Measurements from ENCODE around the gene BRICD5.
A peak's percentile ranks its signal among the peaks of the same experiment; 100 is the strongest.

Gene BRICD5

GRCh38 chr16:2190659-2191445, 19.8 kb downstream of the BRICD5 start:
- Histone ChIP-seq H3K27ac (ENCODE audit: extremely low read depth, low read depth, low read length) (no peak overlapping the region), H3K4me1 (ENCODE audit: control insufficient read depth, insufficient read depth, low read length) (peaks cover 9% of the 10 kb centered on the region; the same call in 1 of the 2 replicates), H3K9me3 (ENCODE audit: control insufficient read depth, insufficient read depth, low read depth, low read length) (no peaks in the 10 kb centered on the region), H3K36me3 (ENCODE audit: control insufficient read depth in 2 of 2, insufficient read depth in 1 of 2, low read length in 2 of 2) (peaks cover 0 to 3% of the 10 kb centered on the region in 2 experiments; a peak in 1 of 3 replicates), H3K4me3 (ENCODE audit: low read depth, low read length) (no peak overlapping the region)
- POLR2A ChIA-PET: interaction anchor here (1.3 to 1.9 kb wide), 2 partner anchors 9 to 36 kb away, joined by 4 to 7 read pairs; partner anchors contain the start of gene TRAF7
- CTCF ChIA-PET: no interaction called here
- no peak for TF ChIP-seq ZNF221 (tag by site-specific recombination; IDR thresholded peaks at IDR 0.05; ENCODE audit: borderline replicate concordance)
- TF ChIP-seq EGR2 (tag by site-specific recombination; IDR thresholded peaks at IDR 0.05; ENCODE audit: low read depth): peak; percentile 85
- TF ChIP-seq ZNF140 (tag by site-specific recombination; IDR thresholded peaks at IDR 0.05): no peak
- TF ChIP-seq ZFHX2 (tag by site-specific recombination; conservative IDR thresholded peaks at IDR 0.05): peak; percentile 86
- no peak for TF ChIP-seq ZNF394 (tag by site-specific recombination; IDR thresholded peaks at IDR 0.05; ENCODE audit: borderline replicate concordance)

- TF ChIP-seq ZNF423 (tag by site-specific recombination; IDR thresholded peaks at IDR 0.05) (no peak), WT1 (tag by site-specific recombination; IDR thresholded peaks at IDR 0.05) (no peak), ZNF514 (tag by site-specific recombination; IDR thresholded peaks at IDR 0.05) (no peak), OVOL3 (tag by site-specific recombination; IDR thresholded peaks at IDR 0.05) (no peak), ZNF792 (tag by site-specific recombination; IDR thresholded peaks at IDR 0.05) (no peak), TCF7L2 (IDR thresholded peaks at IDR 0.05; ENCODE audit: borderline replicate concordance, low read depth, low read length) (no peak), GLI4 (tag by site-specific recombination; IDR thresholded peaks at IDR 0.05) (no peak), SALL2 (tag by site-specific recombination; IDR thresholded peaks at IDR 0.05; ENCODE audit: borderline replicate concordance) (no peak), ZNF571 (tag by site-specific recombination; IDR thresholded peaks at IDR 0.05) (no peak), ZNF214 (tag by site-specific recombination; IDR thresholded peaks at IDR 0.05; ENCODE audit: borderline replicate concordance) (no peak)
- ChIA-PET CTCF (no interaction called here), POLR2A (interaction anchor here (1.3 to 1.9 kb wide), 2 partner anchors 10 to 35 kb away, joined by 4 to 7 read pairs; partner anchors contain the start of gene TRAF7)
- no peaks in the 10 kb centered on the region for H3K9me3 ChIP-seq (ENCODE audit: control insufficient read depth, insufficient read depth, low read depth, low read length)
- no peak overlapping the region for H3K27ac ChIP-seq (ENCODE audit: extremely low read depth, low read depth, low read length)
- peaks cover 0 to 3% of the 10 kb centered on the region in 2 experiments; a peak in 1 of 3 replicates for H3K36me3 ChIP-seq (ENCODE audit: control insufficient read depth in 2 of 2, insufficient read depth in 1 of 2, low read length in 2 of 2)
- no peak overlapping the region for H3K4me3 ChIP-seq (ENCODE audit: low read depth, low read length)
- H3K4me1 ChIP-seq (ENCODE audit: control insufficient read depth, insufficient read depth, low read length): peaks cover 5% of the 10 kb centered on the region; the same call in 1 of the 2 replicates
Observed at GRCh38 chr16:2190002-2190658, 20.5 kb downstream of the BRICD5 start.

- POLR2A ChIA-PET: interaction anchor here (1.3 to 1.9 kb wide), 2 partner anchors 10 to 34 kb away, joined by 4 to 7 read pairs; partner anchors contain the start of gene TRAF7
- Histone ChIP-seq H3K4me3 (ENCODE audit: low read depth, low read length) (no peak overlapping the region), H3K4me1 (ENCODE audit: control insufficient read depth, insufficient read depth, low read length) (0 out of 2 replicates have a peak, but pooled peaks cover 3% of the 10 kb centered on the region), H3K27ac (ENCODE audit: extremely low read depth, low read depth, low read length) (no peak overlapping the region), H3K9me3 (ENCODE audit: control insufficient read depth, insufficient read depth, low read depth, low read length) (no peaks in the 10 kb centered on the region), H3K36me3 (ENCODE audit: control insufficient read depth in 2 of 2, insufficient read depth in 1 of 2, low read length in 2 of 2) (peaks cover 0 to 5% of the 10 kb centered on the region in 2 experiments; a peak in 1 of 3 replicates)
- TF ChIP-seq ZNF510 (tag by site-specific recombination; IDR thresholded peaks at IDR 0.05; ENCODE audit: insufficient replicate concordance): no peak
- TF ChIP-seq BCL11B (tag by site-specific recombination; IDR thresholded peaks at IDR 0.05; ENCODE audit: low read depth): peak; percentile 97
- TF ChIP-seq PRDM4 (tag by site-specific recombination; IDR thresholded peaks at IDR 0.05): no peak
- no peak for TF ChIP-seq GLI4 (tag by site-specific recombination; IDR thresholded peaks at IDR 0.05)
- TF ChIP-seq SCRT2 (tag by site-specific recombination; IDR thresholded peaks at IDR 0.05): no peak
- 0 out of 2 replicates have a peak, but pooled peaks have one; percentile 16 for TF ChIP-seq PATZ1 (tag by site-specific recombination; IDR thresholded peaks at IDR 0.05)
- no peak for TF ChIP-seq ZNF585B (tag by site-specific recombination; IDR thresholded peaks at IDR 0.05)
- CTCF ChIA-PET: no interaction called here
Observed at GRCh38 chr16:2189252-2189893, 21.3 kb downstream of the BRICD5 start.
